GM19193 (cell line): ENCODE measurements around the gene PAPPA.

Experiments
- POLR2A ChIP-seq: IDR thresholded peaks from 4 replicates; pipeline ENCODE4 v1.6.1; 2011; ENCODE audit not compliant: insufficient read depth, insufficient read length; ENCODE audit errors: extremely low read depth

PAPPA gene

GRCh38 chr9:116193636-116194035 is 40.0 kb downstream of the PAPPA start:
- TF ChIP-seq POLR2A: no peak

- no peak for TF ChIP-seq POLR2A
Measured at GRCh38 chr9:116196806-116197205, 43.2 kb downstream of the PAPPA start.

- no peak for TF ChIP-seq POLR2A
Measured at GRCh38 chr9:116198344-116198743, 44.8 kb downstream of the PAPPA start.

GRCh38 chr9:116202219-116202912 is 48.8 kb downstream of the PAPPA start:
- TF ChIP-seq POLR2A: no peak

GRCh38 chr9:116204252-116204882 is 50.8 kb downstream of the PAPPA start:
- TF ChIP-seq POLR2A: no peak

- no peak for TF ChIP-seq POLR2A
Measured at GRCh38 chr9:116207371-116208111, 54.0 kb downstream of the PAPPA start.

GRCh38 chr9:116208417-116209232 is 55.0 kb downstream of the PAPPA start:
- TF ChIP-seq POLR2A: no peak

- TF ChIP-seq POLR2A: no peak
Measured at GRCh38 chr9:116209414-116210116, 56.0 kb downstream of the PAPPA start.

- no peak for TF ChIP-seq POLR2A
Measured at GRCh38 chr9:116212986-116213692, 59.5 kb downstream of the PAPPA start.

GRCh38 chr9:116213693-116214047 is 60.1 kb downstream of the PAPPA start:
- TF ChIP-seq POLR2A: no peak

GRCh38 chr9:116218399-116218798 is 64.8 kb downstream of the PAPPA start:
- TF ChIP-seq POLR2A: no peak

- TF ChIP-seq POLR2A: no peak
Measured at GRCh38 chr9:116219686-116220085, 66.1 kb downstream of the PAPPA start.

GRCh38 chr9:116223926-116224325 is 70.3 kb downstream of the PAPPA start:
- no peak for TF ChIP-seq POLR2A
